ENCODE data around the gene ORM1.
"Not testable (repeated sequence)": the region's sequence is repeated elsewhere in the genome, so short reads cannot be mapped to it uniquely, and the experiment has no call there.

Gene ORM1

GRCh38 chr9:114308361-114308950, 14.4 kb upstream of the ORM1 start:
- DNase-seq = no peak

GRCh38 chr9:114309096-114309495, 13.8 kb upstream of the ORM1 start:
- no peak for DNase-seq

- no peak for DNase-seq
Observed at GRCh38 chr9:114310471-114311450, 12.1 kb upstream of the ORM1 start.

- no peak for DNase-seq
Observed at GRCh38 chr9:114311571-114312512, 11.1 kb upstream of the ORM1 start.

GRCh38 chr9:114312513-114312875, 10.4 kb upstream of the ORM1 start:
- no peak for DNase-seq

- no peak for DNase-seq
Observed at GRCh38 chr9:114313186-114313585, 9.7 kb upstream of the ORM1 start.

- no peak for DNase-seq
Observed at GRCh38 chr9:114314256-114314867, 8.5 kb upstream of the ORM1 start.

GRCh38 chr9:114314881-114315722, 7.8 kb upstream of the ORM1 start:
- no peak for DNase-seq

- DNase-seq = no peak
Observed at GRCh38 chr9:114315723-114316363, 7.1 kb upstream of the ORM1 start.

- DNase-seq = peak; percentile 81
Observed at GRCh38 chr9:114316605-114317230, 6.2 kb upstream of the ORM1 start.

GRCh38 chr9:114317665-114318357, 5.1 kb upstream of the ORM1 start:
- DNase-seq = no peak

- DNase-seq = no peak
Observed at GRCh38 chr9:114318416-114318815, 4.5 kb upstream of the ORM1 start.

- DNase-seq = no peak
Observed at GRCh38 chr9:114319147-114319546, 3.8 kb upstream of the ORM1 start.

- DNase-seq = not testable (repeated sequence)
Observed at GRCh38 chr9:114320710-114321109, 2.2 kb upstream of the ORM1 start.

GRCh38 chr9:114321759-114322158, 1.1 kb upstream of the ORM1 start:
- DNase-seq = no peak

GRCh38 chr9:114322160-114322818, 609 bp upstream of the ORM1 start:
- not testable (repeated sequence) for DNase-seq

- not testable (repeated sequence) for DNase-seq
Observed at GRCh38 chr9:114323849-114324248, 951 bp downstream of the ORM1 start.

- no peak for DNase-seq
Observed at GRCh38 chr9:114324492-114324891, 1.6 kb downstream of the ORM1 start.

GRCh38 chr9:114324965-114325364, 2.1 kb downstream of the ORM1 start:
- DNase-seq = not testable (repeated sequence)
